OCI-LY3 (cell line): ENCODE measurements around the gene ARID2.

Experiments
- EZH2phosphoT487 ChIP-seq: fragments of 200-600 bp; shearing (Covaris generic); IDR thresholded peaks from 2 replicates; pipeline ENCODE4 v1.6.1; 2018; ENCODE audit warnings: antibody characterized with exemption, mixed run types, low read depth
- TF ChIP-seq, protein P1 (sequence below): fragments of 200-600, 300-600 bp; sonication (generic); IDR thresholded peaks from 2 replicates; pipeline ENCODE4 v1.5.1; 2014; ENCODE audit warnings: antibody characterized with exemption, low read length, low read depth

DNA sequence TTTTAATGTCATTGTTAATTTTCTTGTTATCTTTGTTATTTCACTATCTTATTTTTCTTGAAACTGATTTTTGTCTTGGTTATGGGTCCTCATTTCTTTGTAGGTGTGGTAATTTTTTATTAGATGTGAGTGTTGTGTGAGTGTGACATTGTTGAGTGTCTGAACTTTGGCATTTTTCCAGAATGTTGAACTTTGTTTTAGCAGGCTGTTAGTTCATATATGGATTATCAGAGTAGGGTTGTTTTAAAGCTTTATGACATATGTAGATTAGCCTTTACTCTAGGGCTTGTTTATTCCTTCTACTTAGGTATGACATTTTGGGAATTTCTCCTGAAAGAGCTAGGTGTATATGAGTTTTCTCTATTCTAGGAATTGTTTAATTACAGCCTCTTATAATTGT, 103.9 kb downstream of the ARID2 start:
- TF ChIP-seq, protein P1, sequence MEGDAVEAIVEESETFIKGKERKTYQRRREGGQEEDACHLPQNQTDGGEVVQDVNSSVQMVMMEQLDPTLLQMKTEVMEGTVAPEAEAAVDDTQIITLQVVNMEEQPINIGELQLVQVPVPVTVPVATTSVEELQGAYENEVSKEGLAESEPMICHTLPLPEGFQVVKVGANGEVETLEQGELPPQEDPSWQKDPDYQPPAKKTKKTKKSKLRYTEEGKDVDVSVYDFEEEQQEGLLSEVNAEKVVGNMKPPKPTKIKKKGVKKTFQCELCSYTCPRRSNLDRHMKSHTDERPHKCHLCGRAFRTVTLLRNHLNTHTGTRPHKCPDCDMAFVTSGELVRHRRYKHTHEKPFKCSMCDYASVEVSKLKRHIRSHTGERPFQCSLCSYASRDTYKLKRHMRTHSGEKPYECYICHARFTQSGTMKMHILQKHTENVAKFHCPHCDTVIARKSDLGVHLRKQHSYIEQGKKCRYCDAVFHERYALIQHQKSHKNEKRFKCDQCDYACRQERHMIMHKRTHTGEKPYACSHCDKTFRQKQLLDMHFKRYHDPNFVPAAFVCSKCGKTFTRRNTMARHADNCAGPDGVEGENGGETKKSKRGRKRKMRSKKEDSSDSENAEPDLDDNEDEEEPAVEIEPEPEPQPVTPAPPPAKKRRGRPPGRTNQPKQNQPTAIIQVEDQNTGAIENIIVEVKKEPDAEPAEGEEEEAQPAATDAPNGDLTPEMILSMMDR, result no peak
- no peak for TF ChIP-seq EZH2phosphoT487
